Measurements from ENCODE around the gene NCK2. TPM values are rescaled to one million over a fixed set of nuclear protein-coding genes. Genes with fewer than 3 reads are reported as not detected.

The NCK2 gene
- polyA plus RNA-seq, 2 donors, result 55.2 to 72.3 TPM

DNA sequence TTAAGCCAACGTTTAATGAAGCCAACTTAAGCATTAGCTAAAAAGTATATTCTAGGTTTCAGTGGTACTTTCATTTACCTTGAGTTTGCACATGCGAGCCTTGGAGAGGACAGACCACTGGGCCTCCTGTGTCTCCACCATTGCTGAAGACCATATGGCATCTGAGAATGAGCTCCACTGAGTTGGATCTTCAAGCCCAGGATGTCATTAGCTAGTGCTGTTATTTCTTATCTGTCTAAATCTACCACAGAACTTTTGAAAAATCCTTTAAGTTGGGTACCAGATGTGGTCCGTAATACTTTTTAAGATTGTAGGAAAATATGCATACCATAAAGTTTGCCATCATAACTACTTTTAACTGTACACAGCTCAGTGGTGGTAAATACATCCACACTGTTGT lies 161.8 kb downstream of the NCK2 start:
- Histone ChIP-seq H3K36me3 (ENCODE audit: control insufficient read depth in 2 of 2, insufficient read depth in 2 of 2, low read length in 1 of 2) (peaks cover 0 to 3% of the 10 kb centered on the region in 2 donors), H3K4me1 (ENCODE audit: control insufficient read depth in 2 of 2, insufficient read depth in 2 of 2, low read length in 1 of 2) (no peaks in the 10 kb centered on the region), H3K9me3 (ENCODE audit: control insufficient read depth in 2 of 2, insufficient read depth in 1 of 2, low read depth in 1 of 2, low read length in 1 of 2) (no peaks in the 10 kb centered on the region), H3K4me3 (ENCODE audit: low read depth in 1 of 2, low read length in 2 of 2) (no peak overlapping the region), H3K27ac (ENCODE audit: low read depth in 2 of 2, low read length in 1 of 2) (no peak overlapping the region), H3K27me3 (ENCODE audit: control insufficient read depth in 1 of 2, insufficient read depth in 2 of 2, low read length in 2 of 2) (no peaks in the 10 kb centered on the region)
- WGBS, 2 donors, result 72 to 73% methylated on average over 3 of the region's 3 CpGs

DNA sequence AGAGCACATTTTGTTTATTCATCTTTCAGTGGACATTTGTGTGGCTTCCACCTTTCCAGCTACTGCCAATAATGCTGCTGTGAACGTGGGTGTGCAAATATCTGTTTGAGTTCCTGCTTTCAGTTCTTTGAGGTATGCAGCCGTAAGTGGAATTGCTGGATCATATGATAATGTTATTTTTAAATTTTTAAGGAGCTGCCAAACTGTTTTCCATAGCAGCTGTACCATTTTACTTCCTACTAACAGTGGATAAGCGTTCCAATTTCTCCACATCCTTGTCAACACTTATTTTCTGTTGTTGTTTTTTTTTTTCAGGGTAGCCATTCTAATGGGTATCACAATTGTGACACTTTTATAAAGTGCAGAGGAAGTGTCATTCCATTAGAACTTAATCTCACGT lies 162.5 kb downstream of the NCK2 start:
- H3K36me3 ChIP-seq (ENCODE audit: control insufficient read depth in 2 of 2, insufficient read depth in 2 of 2, low read length in 1 of 2), result no peaks in the 10 kb centered on the region
- 57 to 63% methylated on average over 4 of the region's 4 CpGs for WGBS, 2 donors
- H3K4me3 ChIP-seq (ENCODE audit: low read depth in 1 of 2, low read length in 2 of 2), result no peak overlapping the region
- no peaks in the 10 kb centered on the region for H3K4me1 ChIP-seq (ENCODE audit: control insufficient read depth in 2 of 2, insufficient read depth in 2 of 2, low read length in 1 of 2)
- H3K9me3 ChIP-seq (ENCODE audit: control insufficient read depth in 2 of 2, insufficient read depth in 1 of 2, low read depth in 1 of 2, low read length in 1 of 2), result no peaks in the 10 kb centered on the region
- H3K27ac ChIP-seq (ENCODE audit: low read depth in 2 of 2, low read length in 1 of 2), result no peak overlapping the region
- H3K27me3 ChIP-seq (ENCODE audit: control insufficient read depth in 1 of 2, insufficient read depth in 2 of 2, low read length in 2 of 2), result no peaks in the 10 kb centered on the region

DNA sequence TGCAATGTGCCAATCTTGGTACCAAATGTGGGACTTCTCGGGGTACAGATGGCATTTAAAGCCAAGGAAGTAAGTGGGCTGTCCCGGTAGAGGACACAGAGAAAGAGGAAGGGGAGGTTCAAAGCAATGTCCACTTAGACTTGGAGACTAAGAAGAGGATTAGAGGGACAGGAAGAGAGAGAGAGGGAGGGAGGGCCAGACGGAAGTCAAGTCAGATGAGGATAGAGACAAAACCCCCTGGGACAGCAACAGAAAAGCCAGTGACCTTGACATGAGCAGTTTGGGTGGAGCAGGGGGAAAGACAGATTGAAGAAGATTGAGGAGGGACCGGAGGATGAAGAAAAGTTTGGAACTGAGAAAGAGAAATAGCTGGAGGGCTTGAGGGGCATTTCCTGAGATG lies 164.5 kb downstream of the NCK2 start:
- 73 to 75% methylated on average over 4 of the region's 4 CpGs for WGBS, 2 donors
- Histone ChIP-seq H3K9me3 (ENCODE audit: control insufficient read depth in 2 of 2, insufficient read depth in 1 of 2, low read depth in 1 of 2, low read length in 1 of 2) (peaks cover 0 to 5% of the 10 kb centered on the region in 2 donors), H3K27me3 (ENCODE audit: control insufficient read depth in 1 of 2, insufficient read depth in 2 of 2, low read length in 2 of 2) (no peaks in the 10 kb centered on the region), H3K36me3 (ENCODE audit: control insufficient read depth in 2 of 2, insufficient read depth in 2 of 2, low read length in 1 of 2) (no peaks in the 10 kb centered on the region), H3K4me1 (ENCODE audit: control insufficient read depth in 2 of 2, insufficient read depth in 2 of 2, low read length in 1 of 2) (no peaks in the 10 kb centered on the region), H3K4me3 (ENCODE audit: low read depth in 1 of 2, low read length in 2 of 2) (no peak overlapping the region), H3K27ac (ENCODE audit: low read depth in 2 of 2, low read length in 1 of 2) (no peak overlapping the region)

DNA sequence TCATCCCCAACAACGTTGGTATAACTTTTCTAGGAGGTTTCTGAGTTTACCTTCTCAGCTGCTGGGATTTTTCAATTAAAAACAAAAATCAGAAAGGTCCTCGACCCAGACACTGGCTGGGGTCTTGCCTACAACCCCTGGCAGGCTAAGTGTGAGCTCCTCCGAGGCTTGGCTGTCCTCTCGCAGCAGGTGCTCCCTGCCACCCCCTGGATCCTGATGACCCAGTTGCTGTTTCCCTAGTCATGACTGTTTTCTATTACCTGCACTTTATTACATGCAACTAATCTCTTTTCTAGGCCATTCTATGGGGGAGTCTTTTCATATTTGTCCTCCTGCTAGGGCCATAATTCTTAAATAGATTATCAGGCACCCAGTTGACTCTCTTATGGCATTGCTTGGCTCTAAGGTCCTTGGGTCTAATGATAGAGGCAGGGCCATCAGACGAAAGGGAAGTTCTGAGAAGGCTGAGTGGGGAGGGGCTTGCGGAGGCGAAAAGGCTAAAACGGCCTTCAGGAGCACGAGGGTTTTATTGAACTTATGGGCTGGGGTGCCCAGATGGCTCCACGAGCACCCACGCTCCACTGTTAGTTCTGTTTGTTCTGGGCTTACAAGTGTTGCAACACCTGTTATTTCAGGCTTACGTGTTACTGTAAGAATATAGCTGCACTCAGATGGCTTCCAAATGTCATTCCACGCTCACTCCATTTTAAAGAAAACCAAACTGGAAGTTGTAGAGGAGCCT lies 166.0 kb downstream of the NCK2 start:
- H3K27ac ChIP-seq (ENCODE audit: low read depth in 2 of 2, low read length in 1 of 2), result no peak overlapping the region
- H3K27me3 ChIP-seq (ENCODE audit: control insufficient read depth in 1 of 2, insufficient read depth in 2 of 2, low read length in 2 of 2), result no peaks in the 10 kb centered on the region
- 70 to 76% methylated on average over 13 of the region's 13 CpGs for WGBS, 2 donors
- no peaks in the 10 kb centered on the region for H3K36me3 ChIP-seq (ENCODE audit: control insufficient read depth in 2 of 2, insufficient read depth in 2 of 2, low read length in 1 of 2)
- H3K4me3 ChIP-seq (ENCODE audit: low read depth in 1 of 2, low read length in 2 of 2), result no peak overlapping the region
- H3K9me3 ChIP-seq (ENCODE audit: control insufficient read depth in 2 of 2, insufficient read depth in 1 of 2, low read depth in 1 of 2, low read length in 1 of 2), result peaks cover 0 to 12% of the 10 kb centered on the region in 2 donors
- no peaks in the 10 kb centered on the region for H3K4me1 ChIP-seq (ENCODE audit: control insufficient read depth in 2 of 2, insufficient read depth in 2 of 2, low read length in 1 of 2)

DNA sequence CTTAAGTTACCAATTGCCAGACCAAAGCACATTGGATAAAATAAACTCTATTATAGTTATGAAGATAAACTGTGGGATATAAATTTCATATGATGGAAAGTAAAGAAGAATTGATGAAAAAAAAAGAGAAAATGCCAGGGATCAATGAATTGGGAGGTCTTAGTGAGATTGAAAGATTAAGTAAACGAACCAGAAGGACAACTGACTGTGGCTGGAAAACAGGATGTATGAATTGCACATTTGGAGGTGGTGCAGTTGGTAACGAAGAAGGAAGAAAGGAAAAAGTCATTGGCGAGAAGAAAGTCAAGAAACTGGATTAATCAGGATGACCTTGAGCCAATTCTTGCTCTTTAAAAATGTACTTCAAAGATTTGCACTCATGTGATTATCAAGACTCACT lies 166.7 kb downstream of the NCK2 start:
- H3K4me3 ChIP-seq (ENCODE audit: low read depth in 1 of 2, low read length in 2 of 2), result no peak overlapping the region
- peaks cover 0 to 12% of the 10 kb centered on the region in 2 donors for H3K9me3 ChIP-seq (ENCODE audit: control insufficient read depth in 2 of 2, insufficient read depth in 1 of 2, low read depth in 1 of 2, low read length in 1 of 2)
- no peaks in the 10 kb centered on the region for H3K4me1 ChIP-seq (ENCODE audit: control insufficient read depth in 2 of 2, insufficient read depth in 2 of 2, low read length in 1 of 2)
- no peaks in the 10 kb centered on the region for H3K36me3 ChIP-seq (ENCODE audit: control insufficient read depth in 2 of 2, insufficient read depth in 2 of 2, low read length in 1 of 2)
- H3K27me3 ChIP-seq (ENCODE audit: control insufficient read depth in 1 of 2, insufficient read depth in 2 of 2, low read length in 2 of 2), result no peaks in the 10 kb centered on the region
- 78 to 82% methylated on average over 3 of the region's 3 CpGs for WGBS, 2 donors
- H3K27ac ChIP-seq (ENCODE audit: low read depth in 2 of 2, low read length in 1 of 2), result no peak overlapping the region

DNA sequence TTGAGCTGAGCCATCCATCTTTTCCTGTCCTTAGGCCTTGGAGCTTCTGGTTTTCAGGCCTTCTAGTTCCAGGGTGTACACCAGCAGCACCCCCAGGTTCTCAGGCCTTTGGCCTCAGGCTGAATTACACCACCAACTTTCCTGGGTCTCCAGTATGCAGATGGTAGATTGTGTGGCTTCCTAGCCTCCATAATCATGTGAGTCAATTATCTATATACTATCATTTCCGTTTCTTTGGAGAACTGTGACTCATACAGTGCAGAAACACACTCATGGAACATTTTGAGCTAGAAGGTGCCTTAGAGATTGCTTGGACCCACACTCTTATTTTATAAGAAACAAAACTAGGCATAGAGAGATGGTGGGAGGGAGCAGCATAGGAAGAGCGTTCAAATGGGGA lies 167.4 kb downstream of the NCK2 start:
- H3K4me1 ChIP-seq (ENCODE audit: control insufficient read depth in 2 of 2, insufficient read depth in 2 of 2, low read length in 1 of 2), result no peaks in the 10 kb centered on the region
- no peaks in the 10 kb centered on the region for H3K27me3 ChIP-seq (ENCODE audit: control insufficient read depth in 1 of 2, insufficient read depth in 2 of 2, low read length in 2 of 2)
- 77 to 80% methylated on average over 2 of the region's 2 CpGs for WGBS, 2 donors
- H3K4me3 ChIP-seq (ENCODE audit: low read depth in 1 of 2, low read length in 2 of 2), result no peak overlapping the region
- peaks cover 0 to 12% of the 10 kb centered on the region in 2 donors for H3K9me3 ChIP-seq (ENCODE audit: control insufficient read depth in 2 of 2, insufficient read depth in 1 of 2, low read depth in 1 of 2, low read length in 1 of 2)
- H3K36me3 ChIP-seq (ENCODE audit: control insufficient read depth in 2 of 2, insufficient read depth in 2 of 2, low read length in 1 of 2), result no peaks in the 10 kb centered on the region
- no peak overlapping the region for H3K27ac ChIP-seq (ENCODE audit: low read depth in 2 of 2, low read length in 1 of 2)

DNA sequence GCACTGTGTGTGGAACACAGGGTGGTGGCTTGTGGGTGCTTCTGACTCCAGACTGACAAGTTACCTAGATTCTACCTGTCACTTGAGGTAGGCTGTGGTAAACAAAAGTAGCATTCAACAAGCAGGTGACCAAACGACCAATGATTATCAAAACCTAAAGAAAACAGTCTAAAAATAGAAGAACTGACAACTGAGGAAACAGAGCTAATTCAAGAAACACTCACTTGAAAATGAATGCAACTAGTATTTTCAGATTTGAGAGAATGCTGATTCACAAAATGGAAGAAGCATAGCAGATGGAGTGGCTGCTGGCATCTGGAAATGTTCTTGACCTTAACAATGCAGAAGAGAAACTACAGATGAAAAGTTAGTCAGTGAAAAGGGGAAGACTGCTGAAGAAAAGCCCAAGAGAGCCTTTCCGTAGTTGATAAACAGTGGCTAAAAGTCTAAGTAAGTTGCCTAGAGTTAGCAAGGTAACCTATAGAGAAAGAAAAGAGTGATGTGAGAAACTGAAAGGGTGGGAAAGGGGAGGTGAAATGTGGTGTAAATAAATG lies 170.4 kb downstream of the NCK2 start:
- Histone ChIP-seq H3K27ac (ENCODE audit: low read depth in 2 of 2, low read length in 1 of 2) (no peak overlapping the region), H3K36me3 (ENCODE audit: control insufficient read depth in 2 of 2, insufficient read depth in 2 of 2, low read length in 1 of 2) (no peaks in the 10 kb centered on the region), H3K4me3 (ENCODE audit: low read depth in 1 of 2, low read length in 2 of 2) (no peak overlapping the region), H3K27me3 (ENCODE audit: control insufficient read depth in 1 of 2, insufficient read depth in 2 of 2, low read length in 2 of 2) (no peaks in the 10 kb centered on the region), H3K9me3 (ENCODE audit: control insufficient read depth in 2 of 2, insufficient read depth in 1 of 2, low read depth in 1 of 2, low read length in 1 of 2) (peaks cover 0 to 14% of the 10 kb centered on the region in 2 donors), H3K4me1 (ENCODE audit: control insufficient read depth in 2 of 2, insufficient read depth in 2 of 2, low read length in 1 of 2) (peaks cover 4 to 6% of the 10 kb centered on the region in 2 donors)
- WGBS, 2 donors, result 80 to 82% methylated on average over 2 of the region's 2 CpGs

DNA sequence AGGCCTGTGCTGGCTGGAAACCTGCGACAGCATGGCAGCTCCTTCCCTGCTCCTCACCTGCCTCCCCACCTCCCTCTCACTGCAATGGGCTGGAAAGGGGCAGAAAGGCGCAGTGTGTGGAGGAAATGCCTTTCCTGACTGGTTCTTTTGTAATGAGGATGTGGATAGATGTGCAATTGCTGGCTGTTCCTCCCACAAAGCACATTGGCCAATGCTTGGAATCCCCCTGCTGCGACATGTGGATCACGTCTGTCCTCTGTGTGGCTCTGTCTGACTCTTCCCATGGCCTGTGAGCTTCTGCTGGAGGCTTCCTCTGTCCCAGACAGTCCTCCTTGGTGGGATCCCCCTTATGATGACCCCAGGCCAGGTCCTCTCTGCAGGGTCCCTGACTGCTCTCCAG lies 172.5 kb downstream of the NCK2 start:
- Histone ChIP-seq H3K4me1 (ENCODE audit: control insufficient read depth in 2 of 2, insufficient read depth in 2 of 2, low read length in 1 of 2) (peaks cover 4 to 6% of the 10 kb centered on the region in 2 donors), H3K36me3 (ENCODE audit: control insufficient read depth in 2 of 2, insufficient read depth in 2 of 2, low read length in 1 of 2) (no peaks in the 10 kb centered on the region), H3K9me3 (ENCODE audit: control insufficient read depth in 2 of 2, insufficient read depth in 1 of 2, low read depth in 1 of 2, low read length in 1 of 2) (peaks cover 0 to 14% of the 10 kb centered on the region in 2 donors), H3K27ac (ENCODE audit: low read depth in 2 of 2, low read length in 1 of 2) (no peak overlapping the region), H3K27me3 (ENCODE audit: control insufficient read depth in 1 of 2, insufficient read depth in 2 of 2, low read length in 2 of 2) (no peaks in the 10 kb centered on the region), H3K4me3 (ENCODE audit: low read depth in 1 of 2, low read length in 2 of 2) (no peak overlapping the region)
- 84 to 90% methylated on average over 4 of the region's 4 CpGs for WGBS, 2 donors

DNA sequence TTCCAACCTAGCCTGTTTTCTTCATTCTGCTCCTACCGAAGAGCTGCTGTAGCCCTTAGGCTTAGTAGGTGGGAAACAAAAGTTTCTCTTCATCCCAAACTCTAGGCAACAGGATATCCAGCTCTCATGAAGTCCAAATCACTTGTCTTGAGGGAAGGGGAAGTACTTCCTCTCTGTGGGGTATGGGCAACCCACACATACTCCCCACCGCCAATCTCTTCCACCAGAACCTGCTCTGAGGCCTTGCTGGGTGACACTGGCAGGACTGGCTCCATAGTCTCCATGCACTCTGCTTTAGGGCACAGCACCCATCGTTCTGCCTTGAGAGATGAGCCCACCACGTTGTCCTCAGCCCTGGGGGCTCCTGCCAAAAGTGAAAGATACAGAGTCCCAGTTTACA lies 173.0 kb downstream of the NCK2 start:
- no peaks in the 10 kb centered on the region for H3K27me3 ChIP-seq (ENCODE audit: control insufficient read depth in 1 of 2, insufficient read depth in 2 of 2, low read length in 2 of 2)
- 82% methylated on average over 4 of the region's 4 CpGs for WGBS, 2 donors
- peaks cover 0 to 14% of the 10 kb centered on the region in 2 donors for H3K9me3 ChIP-seq (ENCODE audit: control insufficient read depth in 2 of 2, insufficient read depth in 1 of 2, low read depth in 1 of 2, low read length in 1 of 2)
- H3K4me3 ChIP-seq (ENCODE audit: low read depth in 1 of 2, low read length in 2 of 2), result no peak overlapping the region
- H3K36me3 ChIP-seq (ENCODE audit: control insufficient read depth in 2 of 2, insufficient read depth in 2 of 2, low read length in 1 of 2), result no peaks in the 10 kb centered on the region
- H3K4me1 ChIP-seq (ENCODE audit: control insufficient read depth in 2 of 2, insufficient read depth in 2 of 2, low read length in 1 of 2), result peaks cover 4 to 6% of the 10 kb centered on the region in 2 donors
- H3K27ac ChIP-seq (ENCODE audit: low read depth in 2 of 2, low read length in 1 of 2), result no peak overlapping the region

Measured in esophagus (tissue), 2 donors.